Measurements from ENCODE around the gene NPC1.
"Not testable (repeated sequence)": the region's sequence is repeated elsewhere in the genome, so short reads cannot be mapped to it uniquely, and the experiment has no call there.

NPC1 gene

GRCh38 chr18:23578067-23578701 lies 8.1 kb downstream of the NPC1 start:
- Histone ChIP-seq H3K9ac (ENCODE audit: low read depth in 1 of 2, low read length in 2 of 2) (no peak overlapping the region), H3K4me3 (ENCODE audit: low read depth in 1 of 2, low read length in 2 of 2) (no peak overlapping the region), H3K27me3 (ENCODE audit: control insufficient read depth in 1 of 2, insufficient read depth in 2 of 2, low read length in 2 of 2) (no peaks in the 10 kb centered on the region), H3K36me3 (ENCODE audit: control insufficient read depth in 1 of 2, insufficient read depth in 2 of 2, low read length in 2 of 2) (peaks cover 7 to 14% of the 10 kb centered on the region in 2 donors), H3K9me3 (ENCODE audit: control insufficient read depth in 1 of 2, low read length in 2 of 2) (no peaks in the 10 kb centered on the region), H3K4me1 (ENCODE audit: control insufficient read depth in 1 of 2, insufficient read depth in 2 of 2, low read length in 2 of 2) (peaks cover 10 to 32% of the 10 kb centered on the region in 2 donors), H3K27ac (ENCODE audit: low read depth, low read length) (no peak overlapping the region)

DNA sequence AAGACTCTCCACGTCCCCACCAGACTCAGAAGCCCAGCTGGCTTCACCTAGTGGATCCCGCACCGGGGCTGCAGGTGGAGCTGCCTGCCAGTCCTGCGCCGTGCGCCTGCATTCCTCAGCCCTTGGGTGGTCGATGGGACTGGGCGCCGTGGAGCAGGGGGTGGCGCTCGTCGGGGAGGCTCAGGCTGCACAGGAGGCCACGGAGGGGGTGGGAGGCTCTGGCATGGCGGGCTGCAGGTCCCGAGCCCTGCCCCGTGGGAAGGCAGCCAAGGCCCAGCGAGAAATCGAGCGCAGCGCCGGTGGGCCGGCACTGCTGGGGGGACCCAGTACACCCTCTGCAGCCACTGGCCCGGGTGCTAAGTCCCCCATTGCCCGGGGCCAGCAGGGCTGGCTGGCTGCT lies 8.8 kb downstream of the NPC1 start:
- H3K9me3 ChIP-seq (ENCODE audit: control insufficient read depth in 1 of 2, low read length in 2 of 2); H3K4me3 ChIP-seq (ENCODE audit: low read depth in 1 of 2, low read length in 2 of 2); H3K27me3 ChIP-seq (ENCODE audit: control insufficient read depth in 1 of 2, insufficient read depth in 2 of 2, low read length in 2 of 2); H3K27ac ChIP-seq (ENCODE audit: low read depth, low read length); H3K9ac ChIP-seq (ENCODE audit: low read depth in 1 of 2, low read length in 2 of 2): not testable (repeated sequence)
- peaks cover 7 to 21% of the 10 kb centered on the region in 2 donors for H3K36me3 ChIP-seq (ENCODE audit: control insufficient read depth in 1 of 2, insufficient read depth in 2 of 2, low read length in 2 of 2)
- H3K4me1 ChIP-seq (ENCODE audit: control insufficient read depth in 1 of 2, insufficient read depth in 2 of 2, low read length in 2 of 2): peaks cover 5 to 31% of the 10 kb centered on the region in 2 donors

- H3K4me1 ChIP-seq (ENCODE audit: control insufficient read depth in 1 of 2, insufficient read depth in 2 of 2, low read length in 2 of 2): peaks cover 5 to 23% of the 10 kb centered on the region in 2 donors
- H3K9ac ChIP-seq (ENCODE audit: low read depth in 1 of 2, low read length in 2 of 2): no peak overlapping the region
- H3K27me3 ChIP-seq (ENCODE audit: control insufficient read depth in 1 of 2, insufficient read depth in 2 of 2, low read length in 2 of 2): no peaks in the 10 kb centered on the region
- H3K27ac ChIP-seq (ENCODE audit: low read depth, low read length): no peak overlapping the region
- peaks cover 5 to 26% of the 10 kb centered on the region in 2 donors for H3K36me3 ChIP-seq (ENCODE audit: control insufficient read depth in 1 of 2, insufficient read depth in 2 of 2, low read length in 2 of 2)
- no peak overlapping the region for H3K4me3 ChIP-seq (ENCODE audit: low read depth in 1 of 2, low read length in 2 of 2)
- H3K9me3 ChIP-seq (ENCODE audit: control insufficient read depth in 1 of 2, low read length in 2 of 2): no peaks in the 10 kb centered on the region
Measured at GRCh38 chr18:23575309-23575651, 11.0 kb downstream of the NPC1 start.

GRCh38 chr18:23574611-23575308 lies 11.5 kb downstream of the NPC1 start:
- H3K36me3 ChIP-seq (ENCODE audit: control insufficient read depth in 1 of 2, insufficient read depth in 2 of 2, low read length in 2 of 2): peaks cover 3 to 27% of the 10 kb centered on the region in 2 donors
- no peak overlapping the region for H3K9ac ChIP-seq (ENCODE audit: low read depth in 1 of 2, low read length in 2 of 2)
- H3K4me1 ChIP-seq (ENCODE audit: control insufficient read depth in 1 of 2, insufficient read depth in 2 of 2, low read length in 2 of 2): peaks cover 5 to 24% of the 10 kb centered on the region in 2 donors

DNA sequence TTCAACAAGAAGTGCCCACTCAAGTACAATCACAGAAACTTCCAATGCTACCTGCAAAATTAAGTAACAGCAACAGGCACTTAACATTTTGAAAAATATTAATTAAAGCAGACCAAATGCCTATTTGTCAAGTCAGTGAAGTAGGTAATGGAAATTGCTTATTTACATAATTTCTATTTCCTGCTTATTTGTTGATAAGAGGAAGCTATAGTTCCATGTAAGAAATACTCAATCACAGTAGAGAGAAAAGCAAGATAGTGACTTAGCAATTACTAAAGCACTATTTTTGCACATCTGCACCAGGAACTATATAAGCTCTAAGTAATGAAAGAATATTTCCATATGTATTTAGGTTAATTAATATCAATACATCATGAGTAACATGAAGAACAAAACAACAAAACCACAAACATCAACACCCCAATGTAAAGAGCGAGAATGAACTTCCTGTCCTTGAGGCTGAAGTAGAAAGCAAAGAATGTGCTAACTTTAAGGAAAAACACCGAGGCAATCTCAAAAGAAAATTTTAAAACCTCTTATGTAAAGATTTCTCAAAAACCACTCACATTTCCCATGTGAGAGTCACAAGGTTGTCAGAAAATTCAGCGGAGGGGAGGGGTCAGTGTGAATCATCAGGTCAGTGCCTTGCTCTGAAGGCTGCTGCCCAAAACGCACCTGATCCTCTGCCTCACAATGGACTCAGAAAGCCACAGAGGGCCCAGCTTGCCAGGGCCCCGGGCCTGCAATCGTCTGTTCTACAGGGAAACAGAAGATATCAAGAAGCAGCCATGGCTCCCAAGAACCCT lies 12.5 kb downstream of the NPC1 start:
- Histone ChIP-seq H3K9ac (ENCODE audit: low read depth in 1 of 2, low read length in 2 of 2) (no peak overlapping the region), H3K4me3 (ENCODE audit: low read depth in 1 of 2, low read length in 2 of 2) (no peak overlapping the region), H3K4me1 (ENCODE audit: control insufficient read depth in 1 of 2, insufficient read depth in 2 of 2, low read length in 2 of 2) (peaks cover 5 to 27% of the 10 kb centered on the region in 2 donors), H3K9me3 (ENCODE audit: control insufficient read depth in 1 of 2, low read length in 2 of 2) (no peaks in the 10 kb centered on the region), H3K27me3 (ENCODE audit: control insufficient read depth in 1 of 2, insufficient read depth in 2 of 2, low read length in 2 of 2) (no peaks in the 10 kb centered on the region), H3K36me3 (ENCODE audit: control insufficient read depth in 1 of 2, insufficient read depth in 2 of 2, low read length in 2 of 2) (peaks cover 3 to 26% of the 10 kb centered on the region in 2 donors), H3K27ac (ENCODE audit: low read depth, low read length) (no peak overlapping the region)

More at GRCh38 chr18:23574611-23575308, 11.5 kb downstream of the NPC1 start:
- no peaks in the 10 kb centered on the region for H3K27me3 ChIP-seq (ENCODE audit: control insufficient read depth in 1 of 2, insufficient read depth in 2 of 2, low read length in 2 of 2)
- no peak overlapping the region for H3K27ac ChIP-seq (ENCODE audit: low read depth, low read length)
- H3K4me3 ChIP-seq (ENCODE audit: low read depth in 1 of 2, low read length in 2 of 2): no peak overlapping the region
- no peaks in the 10 kb centered on the region for H3K9me3 ChIP-seq (ENCODE audit: control insufficient read depth in 1 of 2, low read length in 2 of 2)

GRCh38 chr18:23573020-23573419 lies 13.3 kb downstream of the NPC1 start:
- Histone ChIP-seq H3K9ac (ENCODE audit: low read depth in 1 of 2, low read length in 2 of 2) (no peak overlapping the region), H3K36me3 (ENCODE audit: control insufficient read depth in 1 of 2, insufficient read depth in 2 of 2, low read length in 2 of 2) (peaks cover 8 to 32% of the 10 kb centered on the region in 2 donors), H3K4me1 (ENCODE audit: control insufficient read depth in 1 of 2, insufficient read depth in 2 of 2, low read length in 2 of 2) (peaks cover 5 to 27% of the 10 kb centered on the region in 2 donors), H3K9me3 (ENCODE audit: control insufficient read depth in 1 of 2, low read length in 2 of 2) (no peaks in the 10 kb centered on the region), H3K27ac (ENCODE audit: low read depth, low read length) (no peak overlapping the region), H3K4me3 (ENCODE audit: low read depth in 1 of 2, low read length in 2 of 2) (no peak overlapping the region), H3K27me3 (ENCODE audit: control insufficient read depth in 1 of 2, insufficient read depth in 2 of 2, low read length in 2 of 2) (no peaks in the 10 kb centered on the region)

- Histone ChIP-seq H3K4me3 (ENCODE audit: low read depth in 1 of 2, low read length in 2 of 2) (no peak overlapping the region), H3K36me3 (ENCODE audit: control insufficient read depth in 1 of 2, insufficient read depth in 2 of 2, low read length in 2 of 2) (peaks cover 8 to 34% of the 10 kb centered on the region in 2 donors), H3K9me3 (ENCODE audit: control insufficient read depth in 1 of 2, low read length in 2 of 2) (no peaks in the 10 kb centered on the region), H3K4me1 (ENCODE audit: control insufficient read depth in 1 of 2, insufficient read depth in 2 of 2, low read length in 2 of 2) (peaks cover 5 to 27% of the 10 kb centered on the region in 2 donors), H3K27ac (ENCODE audit: low read depth, low read length) (no peak overlapping the region), H3K9ac (ENCODE audit: low read depth in 1 of 2, low read length in 2 of 2) (no peak overlapping the region), H3K27me3 (ENCODE audit: control insufficient read depth in 1 of 2, insufficient read depth in 2 of 2, low read length in 2 of 2) (no peaks in the 10 kb centered on the region)
Measured at GRCh38 chr18:23572570-23572969, 13.7 kb downstream of the NPC1 start.

DNA sequence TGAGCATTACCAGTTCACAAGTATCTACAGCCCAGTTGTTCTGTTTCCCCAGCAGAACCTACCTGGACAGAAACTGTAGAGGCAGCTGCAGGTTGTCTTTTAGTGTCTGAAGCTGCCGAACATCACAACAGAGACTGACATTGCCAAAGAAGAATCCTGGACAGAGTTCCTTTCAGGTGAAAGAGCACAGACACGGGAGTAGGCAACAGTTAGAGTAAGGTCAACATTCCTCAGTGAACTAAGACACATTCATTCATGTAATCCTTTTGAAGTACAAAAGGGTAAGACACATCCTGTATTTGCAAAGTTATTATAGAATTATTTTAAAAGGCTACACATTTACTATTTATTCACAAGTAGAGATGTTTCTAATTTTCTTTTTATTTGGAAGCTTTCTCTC lies 14.3 kb downstream of the NPC1 start:
- Histone ChIP-seq H3K27me3 (ENCODE audit: control insufficient read depth in 1 of 2, insufficient read depth in 2 of 2, low read length in 2 of 2) (no peaks in the 10 kb centered on the region), H3K9me3 (ENCODE audit: control insufficient read depth in 1 of 2, low read length in 2 of 2) (no peaks in the 10 kb centered on the region), H3K36me3 (ENCODE audit: control insufficient read depth in 1 of 2, insufficient read depth in 2 of 2, low read length in 2 of 2) (peaks cover 11 to 40% of the 10 kb centered on the region in 2 donors), H3K27ac (ENCODE audit: low read depth, low read length) (no peak overlapping the region), H3K4me1 (ENCODE audit: control insufficient read depth in 1 of 2, insufficient read depth in 2 of 2, low read length in 2 of 2) (peaks cover 5 to 27% of the 10 kb centered on the region in 2 donors), H3K9ac (ENCODE audit: low read depth in 1 of 2, low read length in 2 of 2) (no peak overlapping the region), H3K4me3 (ENCODE audit: low read depth in 1 of 2, low read length in 2 of 2) (no peak overlapping the region)

GRCh38 chr18:23570912-23571504 lies 15.3 kb downstream of the NPC1 start:
- no peak overlapping the region for H3K9ac ChIP-seq (ENCODE audit: low read depth in 1 of 2, low read length in 2 of 2)
- no peak overlapping the region for H3K4me3 ChIP-seq (ENCODE audit: low read depth in 1 of 2, low read length in 2 of 2)
- H3K9me3 ChIP-seq (ENCODE audit: control insufficient read depth in 1 of 2, low read length in 2 of 2): no peaks in the 10 kb centered on the region
- H3K27ac ChIP-seq (ENCODE audit: low read depth, low read length): no peak overlapping the region
- peaks cover 5 to 27% of the 10 kb centered on the region in 2 donors for H3K4me1 ChIP-seq (ENCODE audit: control insufficient read depth in 1 of 2, insufficient read depth in 2 of 2, low read length in 2 of 2)
- H3K27me3 ChIP-seq (ENCODE audit: control insufficient read depth in 1 of 2, insufficient read depth in 2 of 2, low read length in 2 of 2): no peaks in the 10 kb centered on the region
- H3K36me3 ChIP-seq (ENCODE audit: control insufficient read depth in 1 of 2, insufficient read depth in 2 of 2, low read length in 2 of 2): peaks cover 13 to 43% of the 10 kb centered on the region in 2 donors

Measured in duodenal mucosa (tissue), 2 donors.